SK-N-SH treated with all-trans-retinoic acid at 6 μM for 48 hours (cell line): ENCODE results near the gene AKIP1.

Source experiments
- RARB ChIP-seq: fragments of 250-450 bp; sonication (Bioruptor Pico); IDR thresholded peaks from 2 replicates; pipeline ENCODE4 v1.8.0; 2021; ENCODE audit warnings: mild to moderate bottlenecking, moderate library complexity
- ZFP30 ChIP-seq: fragments of 450-650 bp; formaldehyde crosslinking; IDR thresholded peaks from 2 replicates; pipeline ENCODE4 v1.5.0; 2022; ENCODE audit warnings: mild to moderate bottlenecking, moderate library complexity
- ZNF8 ChIP-seq: fragments of 450-650 bp; formaldehyde crosslinking; IDR thresholded peaks from 2 replicates; pipeline ENCODE4 v1.5.0; 2020; ENCODE audit warnings: mild to moderate bottlenecking, moderate library complexity

DNA sequence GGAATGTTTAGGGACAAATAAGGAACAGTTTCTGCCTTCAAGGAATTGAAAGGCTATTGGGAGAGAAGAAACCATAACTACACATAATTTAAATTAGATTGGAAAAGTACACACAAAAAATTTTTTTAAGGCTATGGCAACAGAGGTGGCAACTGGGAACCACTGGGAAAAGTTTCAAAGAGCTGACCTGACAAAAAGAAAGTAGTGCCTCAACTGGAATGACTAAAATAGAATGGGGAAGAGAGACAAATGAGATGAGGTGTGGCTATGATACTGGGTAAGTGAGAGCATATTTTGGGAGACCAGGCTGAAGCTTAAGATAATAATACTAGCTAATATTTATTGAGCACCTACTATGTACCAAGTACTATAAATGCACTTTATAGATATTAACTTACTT, 2.9 kb upstream of the AKIP1 start:
- TF ChIP-seq ZNF8 (CRISPR knock-in tag) (no peak), ZFP30 (no peak), RARB (CRISPR knock-in tag) (no peak)
